HAP-1 (cell line): ENCODE results near the gene HDGF.
A peak's percentile ranks its signal among the peaks of the same experiment; 100 is the strongest.

ENCODE experiments used
- DNase-seq, 2 experiments: peaks; one replicate each; pipeline ENCODE4 v3.0.0-alpha.2; 2016 to 2020; ENCODE audit warnings: low spot score in 2 of 2
- H3K27me3 ChIP-seq: fragments of 250-450 bp; sonication (Bioruptor Pico); 2 replicates; pipeline ENCODE4 v1.5.1; 2020; ENCODE audit warnings: low read depth, mild to moderate bottlenecking, moderate library complexity
- H3K36me3 ChIP-seq: fragments of 250-450 bp; sonication (Bioruptor Pico); replicated peaks from 2 replicates; pipeline ENCODE4 v1.5.1; 2020; ENCODE audit warnings: mild to moderate bottlenecking
- H3K4me1 ChIP-seq: fragments of 250-450 bp; sonication (Bioruptor Pico); 2 replicates; pipeline ENCODE4 v1.5.1; 2020; ENCODE audit warnings: mild to moderate bottlenecking
- H3K4me3 ChIP-seq: fragments of 250-450 bp; sonication (Bioruptor Pico); 2 replicates; pipeline ENCODE4 v1.5.1; 2020; ENCODE audit warnings: mild to moderate bottlenecking, moderate library complexity
- H3K9me3 ChIP-seq: fragments of 250-450 bp; sonication (Bioruptor Pico); 2 replicates; pipeline ENCODE4 v1.5.1; 2020; ENCODE audit warnings: mild to moderate bottlenecking, moderate library complexity
- in situ Hi-C: fragments of 300-500 bp; cut with MboI; formaldehyde crosslinking; loops from 3 replicates; pipeline ENCODE4 v1.14.3; 2020; ENCODE audit warnings: low sequenced_read_pairs, inconsistent platforms, mixed read lengths

Gene HDGF

DNA sequence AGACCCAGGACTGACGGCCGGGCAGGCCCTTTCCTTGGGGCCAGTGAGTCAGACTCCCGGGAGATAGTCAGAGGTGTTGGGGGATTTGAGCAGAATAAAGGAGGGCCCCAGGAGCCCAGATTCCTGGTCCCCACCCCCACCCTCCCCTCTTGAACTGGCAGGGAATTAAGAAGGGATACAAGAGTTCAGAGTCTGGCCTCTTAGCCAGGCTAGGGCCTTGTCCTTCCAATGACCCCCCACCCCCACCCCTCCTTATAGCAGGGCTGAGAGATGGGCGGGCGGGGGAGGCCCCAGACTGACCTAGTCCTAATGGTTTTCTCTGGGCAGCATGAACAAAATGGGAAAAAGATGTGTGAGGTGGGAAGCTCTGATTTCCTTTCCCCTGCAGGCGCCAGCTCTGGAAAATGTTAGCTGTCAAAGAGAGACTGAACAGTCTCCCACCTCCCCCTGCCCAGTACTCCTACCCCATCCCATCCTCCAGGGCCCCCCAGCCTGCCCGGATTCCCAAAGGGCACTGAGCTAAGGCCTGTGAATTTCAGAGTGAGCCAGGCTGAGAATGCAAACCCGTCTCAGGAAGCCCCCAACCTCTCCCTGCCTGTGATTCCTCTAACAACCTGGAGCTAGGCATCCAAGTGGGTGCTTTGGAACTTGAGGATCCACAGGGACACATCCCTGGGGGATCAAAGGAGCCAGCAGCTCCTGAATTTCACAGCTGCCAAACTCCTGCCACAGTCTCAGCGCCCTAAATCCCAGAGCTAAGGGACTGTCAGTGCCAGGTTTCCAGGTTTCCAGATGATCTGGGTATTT lies 40.3 kb downstream of the HDGF start:
- H3K9me3 ChIP-seq = no peaks in the 10 kb centered on the region
- no peak overlapping the region for H3K4me3 ChIP-seq
- no peak for DNase-seq
- no peaks in the 10 kb centered on the region for H3K27me3 ChIP-seq
- in situ Hi-C loops = no loop called here
- no peaks in the 10 kb centered on the region for H3K36me3 ChIP-seq
- H3K4me1 ChIP-seq = peaks cover 19% of the 10 kb centered on the region

DNA sequence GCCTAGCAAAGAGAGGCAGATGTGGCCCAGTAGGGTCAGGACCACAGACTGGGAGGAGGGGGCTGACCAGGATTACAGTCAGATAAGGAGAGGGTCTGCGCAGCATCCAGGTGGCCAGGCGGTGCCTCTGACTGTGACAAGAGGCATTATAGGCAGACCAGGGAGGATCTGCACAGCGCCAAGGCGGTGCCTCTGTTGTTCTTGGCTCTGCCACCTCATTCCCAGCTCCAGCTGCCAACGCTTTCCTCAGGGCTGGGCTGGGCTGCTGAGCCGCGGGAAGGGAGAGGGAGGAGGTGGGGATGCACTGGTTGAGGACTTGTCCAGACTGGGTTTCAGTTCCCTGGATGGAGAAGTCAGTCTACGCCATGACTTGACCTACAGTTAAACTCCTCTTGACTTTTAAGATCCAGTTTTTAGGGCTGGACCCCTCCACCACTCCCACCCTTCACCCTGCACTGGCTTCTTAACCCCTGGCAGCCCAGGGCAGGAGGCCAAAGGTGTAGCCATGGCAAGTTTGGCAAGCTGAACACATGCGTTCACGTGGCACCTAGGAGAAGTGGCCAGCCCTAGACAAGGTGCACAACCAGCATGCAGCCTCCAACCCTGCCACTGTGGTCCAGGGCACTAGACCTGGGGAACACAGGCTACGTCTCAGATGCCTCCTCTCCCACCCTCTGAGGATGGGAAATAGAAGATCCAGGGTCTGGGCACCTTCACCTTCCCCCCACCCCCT lies 41.6 kb downstream of the HDGF start:
- no peak for DNase-seq
- no peaks in the 10 kb centered on the region for H3K9me3 ChIP-seq

DNA sequence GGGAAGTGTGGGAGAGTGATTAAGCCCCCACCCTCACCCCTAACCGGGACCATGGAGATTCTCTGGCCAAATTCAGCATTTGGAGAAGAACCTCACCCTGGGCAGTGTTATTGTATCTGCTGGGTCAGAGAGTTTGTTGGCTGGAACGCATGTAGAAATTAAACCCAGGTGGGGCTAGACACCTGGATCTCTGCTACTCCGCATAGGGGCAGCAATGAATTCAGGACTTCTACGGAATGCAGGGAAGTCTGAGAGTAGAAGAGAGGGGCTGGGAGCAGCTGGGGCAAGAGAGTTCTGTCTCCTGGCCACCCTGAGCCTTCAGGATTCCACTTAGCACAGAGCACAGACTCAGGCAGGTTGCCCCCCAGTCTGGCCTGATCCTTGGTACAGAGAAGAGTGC lies 42.4 kb downstream of the HDGF start:
- H3K9me3 ChIP-seq = no peaks in the 10 kb centered on the region
- H3K36me3 ChIP-seq = no peaks in the 10 kb centered on the region
- no peak for DNase-seq
- no peaks in the 10 kb centered on the region for H3K27me3 ChIP-seq
- H3K4me1 ChIP-seq = peaks cover 28% of the 10 kb centered on the region
- in situ Hi-C loops = no loop called here
- no peak overlapping the region for H3K4me3 ChIP-seq

More for the DNA sequence above, 41.6 kb downstream of the HDGF start:
- no peak overlapping the region for H3K4me3 ChIP-seq
- H3K27me3 ChIP-seq = no peaks in the 10 kb centered on the region
- no peaks in the 10 kb centered on the region for H3K36me3 ChIP-seq
- in situ Hi-C loops = no loop called here
- H3K4me1 ChIP-seq = peaks cover 27% of the 10 kb centered on the region

DNA sequence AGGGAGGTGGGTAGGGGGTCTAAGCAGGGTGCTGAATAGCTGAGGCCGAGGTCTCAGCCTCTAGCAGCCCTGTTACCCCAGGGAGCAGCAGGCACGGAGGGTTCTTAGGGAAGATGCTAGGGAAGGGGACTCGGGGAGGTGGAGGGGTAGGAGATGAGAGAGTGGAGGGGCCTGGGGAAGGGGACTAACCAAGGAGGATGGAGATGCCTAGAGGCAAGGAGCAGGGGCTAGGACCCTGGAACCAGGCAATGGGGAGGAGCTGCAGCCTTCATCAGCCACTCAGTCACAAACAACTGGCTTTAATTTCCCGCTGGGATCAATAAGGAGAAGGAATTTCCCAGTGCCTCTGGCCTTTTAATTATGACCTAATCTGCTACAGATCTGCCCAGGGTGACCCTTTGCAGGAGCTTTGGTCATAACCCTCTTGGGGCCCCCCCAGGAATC lies 43.2 kb downstream of the HDGF start:
- no peaks in the 10 kb centered on the region for H3K27me3 ChIP-seq
- DNase-seq = no peak
- no peaks in the 10 kb centered on the region for H3K36me3 ChIP-seq
- H3K4me3 ChIP-seq = no peak overlapping the region
- in situ Hi-C loops = no loop called here
- peaks cover 28% of the 10 kb centered on the region for H3K4me1 ChIP-seq
- H3K9me3 ChIP-seq = no peaks in the 10 kb centered on the region

DNA sequence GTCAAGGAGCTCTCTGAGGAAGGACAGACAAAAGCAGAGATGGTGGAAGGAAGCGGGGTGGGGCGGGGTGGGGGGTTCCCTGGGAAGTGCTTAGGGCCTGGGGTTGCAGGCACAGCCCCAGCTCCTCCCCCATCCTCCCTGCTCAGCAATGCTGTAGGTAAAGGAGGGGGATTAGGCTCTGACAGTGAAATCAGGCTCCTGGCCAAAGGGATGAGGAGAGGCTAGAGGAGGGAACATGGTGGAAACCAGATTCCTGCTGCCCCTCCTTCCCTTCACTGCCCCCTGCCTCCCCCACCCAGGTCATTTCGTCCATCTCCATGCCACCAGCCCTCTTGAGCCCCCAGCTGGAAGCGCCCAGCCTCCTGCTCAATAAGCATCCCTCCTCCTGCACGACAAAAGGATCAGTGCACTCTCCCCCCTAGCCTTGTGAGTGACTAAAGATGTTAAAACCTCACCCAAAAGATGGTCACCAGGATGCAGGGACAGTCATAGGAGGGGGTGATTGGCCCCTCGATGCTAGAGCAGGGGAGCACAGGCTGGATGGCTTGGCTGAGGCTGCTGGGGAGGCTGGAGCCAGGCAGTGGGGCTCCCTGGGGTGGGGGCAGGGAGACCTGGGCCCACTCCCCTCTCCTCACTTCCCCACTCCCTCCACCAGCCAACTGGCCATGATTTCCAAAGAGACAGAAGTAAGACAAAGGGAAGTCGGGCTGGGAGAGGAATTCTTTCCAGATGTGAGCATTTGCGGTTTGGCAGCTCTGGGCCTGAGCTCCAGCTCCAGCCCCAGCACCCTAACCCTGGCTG lies 43.9 kb downstream of the HDGF start:
- no peak overlapping the region for H3K4me3 ChIP-seq
- no peaks in the 10 kb centered on the region for H3K9me3 ChIP-seq
- peaks cover 28% of the 10 kb centered on the region for H3K4me1 ChIP-seq
- in situ Hi-C loops = no loop called here
- no peaks in the 10 kb centered on the region for H3K36me3 ChIP-seq
- H3K27me3 ChIP-seq = no peaks in the 10 kb centered on the region
- DNase-seq = no peak

DNA sequence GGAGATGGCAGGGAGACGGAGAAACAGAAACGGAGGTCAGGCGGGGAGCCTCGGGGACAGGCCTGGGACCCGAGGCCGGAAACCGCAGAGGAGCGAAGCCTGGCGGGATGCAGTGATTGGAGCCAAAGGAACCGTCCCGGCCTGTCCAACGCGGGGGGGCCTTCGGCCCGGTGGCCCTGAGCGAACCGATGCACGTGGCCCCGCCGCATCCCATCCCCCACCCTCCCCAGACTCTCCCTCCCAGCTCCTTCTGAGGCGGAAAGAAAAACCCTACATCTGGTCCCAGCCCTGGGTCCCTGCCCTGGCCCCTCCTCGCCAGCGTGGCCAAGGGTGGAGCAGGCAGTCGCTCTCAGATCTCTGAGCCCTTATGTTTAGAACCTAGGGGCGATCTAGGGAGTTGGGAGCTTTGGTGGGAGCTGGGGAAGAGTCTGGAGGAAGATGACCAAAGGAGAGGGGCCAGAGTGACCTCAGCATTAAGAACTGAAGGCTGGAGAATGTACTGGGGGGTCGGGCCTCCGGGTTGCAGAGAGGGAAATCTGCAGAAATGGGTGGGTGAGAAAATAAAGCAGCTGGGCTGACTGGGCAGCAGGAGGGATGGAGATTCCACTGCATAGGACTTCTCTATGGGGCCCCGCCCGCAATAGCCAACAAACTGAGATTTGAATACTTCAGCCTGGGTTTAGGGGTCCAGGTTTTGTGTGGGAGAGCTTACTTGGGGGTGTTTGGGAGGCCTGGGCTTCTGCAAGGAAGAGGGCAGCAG lies 44.6 kb downstream of the HDGF start:
- Histone ChIP-seq H3K36me3 (no peaks in the 10 kb centered on the region), H3K4me3 (peak overlapping the region; percentile 46), H3K27me3 (no peaks in the 10 kb centered on the region), H3K4me1 (peaks cover 28% of the 10 kb centered on the region), H3K9me3 (no peaks in the 10 kb centered on the region)
- in situ Hi-C loops = no loop called here
- peak; percentile 29 to 73 for DNase-seq

DNA sequence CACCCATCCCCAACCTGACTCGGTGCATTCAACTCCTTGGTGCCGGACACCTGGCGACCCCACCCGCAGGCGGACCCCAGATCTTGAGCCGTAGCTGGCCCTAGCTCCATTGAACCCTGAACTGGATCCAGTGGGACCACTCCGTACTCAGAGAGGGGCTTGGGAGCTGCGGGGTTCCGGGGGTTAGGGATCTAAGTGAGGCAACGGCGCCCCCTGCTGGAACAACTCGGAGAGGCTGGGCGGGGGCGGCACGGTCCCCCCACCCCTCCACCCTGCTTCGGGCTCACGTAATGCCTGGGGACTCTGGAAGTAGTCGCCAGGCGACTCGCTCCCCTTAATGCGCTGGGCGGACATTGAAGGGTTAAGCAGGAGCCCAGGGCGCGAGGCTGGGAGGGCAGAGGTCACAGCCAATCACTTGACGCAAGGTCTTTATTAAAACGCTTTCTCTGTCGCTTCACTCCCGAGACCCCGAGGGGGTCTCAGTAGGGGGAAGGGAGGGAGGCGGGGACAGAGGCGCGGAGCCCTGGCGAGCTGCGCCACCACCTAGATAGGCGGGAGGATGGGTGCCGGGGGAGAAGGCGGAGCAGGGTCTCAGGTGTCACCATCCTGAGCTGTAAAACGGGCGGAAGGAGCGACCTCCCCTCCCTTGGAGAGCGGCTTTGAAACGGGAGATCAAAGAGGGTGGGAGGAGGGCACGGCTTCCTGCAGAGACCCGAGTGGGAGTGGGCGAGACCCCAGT lies 45.4 kb downstream of the HDGF start:
- H3K4me3 ChIP-seq = peak overlapping the region; percentile 46
- H3K9me3 ChIP-seq = no peaks in the 10 kb centered on the region
- H3K36me3 ChIP-seq = no peaks in the 10 kb centered on the region
- DNase-seq = peak; percentile 74 to 93
- peaks cover 28% of the 10 kb centered on the region for H3K4me1 ChIP-seq
- H3K27me3 ChIP-seq = no peaks in the 10 kb centered on the region
- in situ Hi-C loops = no loop called here

DNA sequence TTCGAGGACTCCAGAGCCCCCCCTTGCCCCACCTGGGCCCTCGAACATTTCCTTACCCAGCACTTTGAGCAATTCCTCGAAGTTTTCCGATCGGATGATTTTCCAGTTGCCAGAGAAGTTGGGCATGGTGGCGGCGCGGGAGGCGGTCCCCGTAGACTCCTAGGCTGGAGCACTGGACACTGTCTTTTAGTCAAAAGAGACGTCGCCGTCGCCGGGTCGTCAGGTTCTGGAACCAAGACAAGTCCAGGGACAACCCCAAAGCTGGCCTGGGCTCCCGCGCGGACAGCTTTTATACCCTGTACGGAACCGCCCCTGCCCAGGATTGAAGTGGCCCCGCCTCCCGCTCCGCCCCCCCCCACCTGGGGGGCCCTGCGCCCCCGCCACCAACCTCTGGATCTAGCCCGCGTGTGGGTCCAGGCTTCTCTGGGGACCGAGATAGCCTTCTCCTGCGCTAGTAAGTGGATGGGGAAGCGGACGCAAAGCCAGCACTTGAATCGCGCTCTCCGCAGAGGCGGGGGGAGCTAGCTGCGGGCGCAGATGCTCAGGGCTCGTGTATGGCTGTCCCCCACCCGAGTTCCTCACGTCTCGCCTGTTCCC lies 46.1 kb downstream of the HDGF start, which contains the start of gene CRABP2:
CRABP2 (minus strand) TSS at position 263 of the 597 bp plus-strand sequence; CDS start at position 126, 137 bp downstream.
- Histone ChIP-seq H3K4me3 (peak within 1 kb of the TSS; percentile 46), H3K4me1 (peaks cover 28% of the 10 kb centered on the region), H3K9me3 (no peaks in the 10 kb centered on the region), H3K36me3 (no peaks in the 10 kb centered on the region; the same call in 1 of the 2 replicates), H3K27me3 (no peaks in the 10 kb centered on the region)
- peak; percentile 53 to 72 for DNase-seq
- in situ Hi-C loops = no loop called here

DNA sequence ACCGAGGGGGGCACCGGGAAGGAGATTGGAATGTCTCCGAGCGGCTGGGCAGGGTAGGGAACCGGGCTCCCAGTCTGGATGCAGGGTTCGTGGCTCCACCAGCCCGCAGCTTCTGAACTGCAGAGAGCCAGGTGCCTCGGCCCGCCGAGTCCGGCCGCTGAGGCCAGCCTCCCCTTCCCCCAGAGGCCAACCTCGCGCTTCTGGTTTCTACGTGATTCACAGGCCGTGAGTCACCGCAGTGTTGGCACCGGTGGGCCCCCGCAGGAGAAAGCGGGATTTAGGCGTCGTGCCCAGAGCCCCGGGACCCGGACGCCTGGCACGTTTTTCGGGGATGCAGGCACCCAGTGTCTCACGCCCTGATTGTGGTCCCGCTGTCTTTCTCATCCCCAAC lies 46.5 kb downstream of the HDGF start:
- Histone ChIP-seq H3K36me3 (no peaks in the 10 kb centered on the region; the same call in 1 of the 2 replicates), H3K27me3 (no peaks in the 10 kb centered on the region), H3K4me3 (peak overlapping the region; percentile 46), H3K4me1 (peaks cover 28% of the 10 kb centered on the region), H3K9me3 (no peaks in the 10 kb centered on the region)
- no peak for DNase-seq
- in situ Hi-C loops = no loop called here

DNA sequence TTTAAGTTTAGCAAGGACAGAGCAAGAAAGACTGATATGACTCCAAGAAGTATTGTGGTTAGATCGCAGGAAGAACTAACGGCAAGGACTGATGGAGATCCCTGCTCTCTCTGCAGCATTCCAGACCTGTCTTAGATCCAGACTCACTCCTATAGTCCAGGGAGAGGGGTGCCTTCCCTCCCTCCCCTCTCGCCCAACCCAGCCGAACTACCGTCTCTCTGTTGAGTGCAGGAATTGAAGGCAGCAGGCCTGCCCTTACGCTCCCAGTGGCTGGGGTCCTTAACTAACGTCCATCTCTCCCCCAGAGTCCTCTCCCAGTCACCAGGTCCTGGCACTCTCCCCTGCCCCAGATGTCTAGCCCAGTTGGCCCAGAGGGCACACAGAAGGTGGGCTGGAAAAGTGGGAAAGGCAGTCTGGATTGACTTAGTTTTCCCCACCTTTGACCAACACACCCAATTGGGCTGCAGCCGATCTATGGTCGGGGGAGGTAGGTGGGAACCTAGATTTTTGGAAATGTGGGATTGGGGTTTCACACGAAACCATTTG lies 47.2 kb downstream of the HDGF start:
- in situ Hi-C loops = no loop called here
- Histone ChIP-seq H3K36me3 (no peaks in the 10 kb centered on the region; the same call in none of the 2 replicates), H3K9me3 (no peaks in the 10 kb centered on the region), H3K27me3 (no peaks in the 10 kb centered on the region), H3K4me1 (peaks cover 28% of the 10 kb centered on the region), H3K4me3 (no peak overlapping the region)
- DNase-seq = no peak

DNA sequence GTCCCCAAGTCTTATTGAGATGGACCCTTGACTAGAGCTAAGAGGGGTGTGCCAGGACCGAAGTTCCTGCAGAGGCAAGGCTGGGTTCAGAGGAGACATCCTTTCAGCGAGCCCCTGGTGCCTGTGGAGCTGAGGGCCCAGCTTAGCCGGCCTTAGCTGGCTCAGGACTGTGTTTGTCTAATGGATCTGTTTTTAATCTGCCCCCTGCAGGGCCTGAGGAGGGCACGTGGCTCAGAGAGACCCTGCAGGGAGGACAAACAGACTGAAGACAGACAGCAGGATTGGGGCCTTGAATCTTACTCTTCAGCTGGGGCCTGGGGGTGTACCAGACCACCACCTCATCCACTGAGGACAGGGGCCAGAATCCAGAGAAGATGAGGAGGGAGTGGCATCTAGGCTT lies 47.7 kb downstream of the HDGF start:
- in situ Hi-C loops = no loop called here
- no peak overlapping the region for H3K4me3 ChIP-seq
- DNase-seq = peak in 1 of 2 experiments; percentile 33

DNA sequence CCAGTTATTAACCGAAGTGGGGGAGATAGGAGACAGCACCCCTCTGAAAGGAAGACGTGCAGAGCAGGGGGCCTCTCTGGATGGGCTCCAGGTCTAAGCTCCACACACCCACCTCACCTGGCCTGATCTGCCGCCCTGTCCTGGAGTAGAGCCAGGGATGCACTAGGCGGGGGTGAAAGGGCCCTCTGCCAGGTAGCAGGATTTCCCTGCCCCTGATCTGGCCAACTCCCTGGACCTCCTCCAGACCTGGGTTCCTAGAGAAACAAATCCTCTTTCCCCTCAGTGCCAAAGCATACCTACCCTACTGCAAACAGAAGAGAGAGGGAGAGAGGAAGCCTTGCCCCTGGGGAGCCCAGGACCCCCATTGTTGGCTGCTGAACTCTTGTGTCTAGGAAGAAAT lies 48.1 kb downstream of the HDGF start:
- Histone ChIP-seq H3K9me3 (no peaks in the 10 kb centered on the region), H3K4me1 (peaks cover 28% of the 10 kb centered on the region), H3K36me3 (no peaks in the 10 kb centered on the region; the same call in none of the 2 replicates), H3K4me3 (no peak overlapping the region), H3K27me3 (no peaks in the 10 kb centered on the region)
- no peak for DNase-seq
- in situ Hi-C loops = no loop called here

More for the DNA sequence above, 47.7 kb downstream of the HDGF start:
- Histone ChIP-seq H3K4me1 (peaks cover 28% of the 10 kb centered on the region), H3K36me3 (no peaks in the 10 kb centered on the region; the same call in none of the 2 replicates), H3K9me3 (no peaks in the 10 kb centered on the region), H3K27me3 (no peaks in the 10 kb centered on the region)
